ENCODE measurements around the gene MAP3K4.

GRCh38 chr6:161073930-161074329 is 82.4 kb downstream of the MAP3K4 start:
- TF ChIP-seq CTCF (IDR thresholded peaks at IDR 0.05), result no peak
- no peak for TF ChIP-seq POLR2A (IDR thresholded peaks at IDR 0.05)

Measured in vagina (tissue), 2 donors.